ENCODE results near the gene P2RX1.

P2RX1 gene

DNA sequence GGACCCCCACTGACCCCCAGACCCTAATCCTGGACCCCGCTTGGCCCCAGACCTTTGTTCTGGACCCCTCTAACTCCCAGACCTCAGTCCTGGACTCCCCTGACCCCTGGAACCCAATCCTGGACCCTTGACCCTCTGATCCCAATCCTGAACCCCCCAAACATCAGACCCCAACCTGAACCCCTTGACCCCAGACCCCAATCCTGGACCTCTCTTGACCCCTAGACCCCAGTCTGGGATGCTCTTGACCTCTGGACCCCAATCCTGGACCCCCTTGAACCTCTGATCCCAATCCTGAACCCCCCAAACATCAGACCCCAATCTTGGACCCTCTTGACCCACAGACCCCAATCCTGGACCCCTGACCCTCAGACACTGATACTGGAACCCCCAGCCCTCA lies 13.5 kb upstream of the P2RX1 start:
- TF ChIP-seq, protein P1, sequence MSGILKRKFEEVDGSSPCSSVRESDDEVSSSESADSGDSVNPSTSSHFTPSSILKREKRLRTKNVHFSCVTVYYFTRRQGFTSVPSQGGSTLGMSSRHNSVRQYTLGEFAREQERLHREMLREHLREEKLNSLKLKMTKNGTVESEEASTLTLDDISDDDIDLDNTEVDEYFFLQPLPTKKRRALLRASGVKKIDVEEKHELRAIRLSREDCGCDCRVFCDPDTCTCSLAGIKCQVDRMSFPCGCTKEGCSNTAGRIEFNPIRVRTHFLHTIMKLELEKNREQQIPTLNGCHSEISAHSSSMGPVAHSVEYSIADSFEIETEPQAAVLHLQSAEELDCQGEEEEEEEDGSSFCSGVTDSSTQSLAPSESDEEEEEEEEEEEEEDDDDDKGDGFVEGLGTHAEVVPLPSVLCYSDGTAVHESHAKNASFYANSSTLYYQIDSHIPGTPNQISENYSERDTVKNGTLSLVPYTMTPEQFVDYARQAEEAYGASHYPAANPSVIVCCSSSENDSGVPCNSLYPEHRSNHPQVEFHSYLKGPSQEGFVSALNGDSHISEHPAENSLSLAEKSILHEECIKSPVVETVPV (CRISPR knock-in tag; IDR thresholded peaks at IDR 0.05), result no peak
- TF ChIP-seq, protein P2, sequence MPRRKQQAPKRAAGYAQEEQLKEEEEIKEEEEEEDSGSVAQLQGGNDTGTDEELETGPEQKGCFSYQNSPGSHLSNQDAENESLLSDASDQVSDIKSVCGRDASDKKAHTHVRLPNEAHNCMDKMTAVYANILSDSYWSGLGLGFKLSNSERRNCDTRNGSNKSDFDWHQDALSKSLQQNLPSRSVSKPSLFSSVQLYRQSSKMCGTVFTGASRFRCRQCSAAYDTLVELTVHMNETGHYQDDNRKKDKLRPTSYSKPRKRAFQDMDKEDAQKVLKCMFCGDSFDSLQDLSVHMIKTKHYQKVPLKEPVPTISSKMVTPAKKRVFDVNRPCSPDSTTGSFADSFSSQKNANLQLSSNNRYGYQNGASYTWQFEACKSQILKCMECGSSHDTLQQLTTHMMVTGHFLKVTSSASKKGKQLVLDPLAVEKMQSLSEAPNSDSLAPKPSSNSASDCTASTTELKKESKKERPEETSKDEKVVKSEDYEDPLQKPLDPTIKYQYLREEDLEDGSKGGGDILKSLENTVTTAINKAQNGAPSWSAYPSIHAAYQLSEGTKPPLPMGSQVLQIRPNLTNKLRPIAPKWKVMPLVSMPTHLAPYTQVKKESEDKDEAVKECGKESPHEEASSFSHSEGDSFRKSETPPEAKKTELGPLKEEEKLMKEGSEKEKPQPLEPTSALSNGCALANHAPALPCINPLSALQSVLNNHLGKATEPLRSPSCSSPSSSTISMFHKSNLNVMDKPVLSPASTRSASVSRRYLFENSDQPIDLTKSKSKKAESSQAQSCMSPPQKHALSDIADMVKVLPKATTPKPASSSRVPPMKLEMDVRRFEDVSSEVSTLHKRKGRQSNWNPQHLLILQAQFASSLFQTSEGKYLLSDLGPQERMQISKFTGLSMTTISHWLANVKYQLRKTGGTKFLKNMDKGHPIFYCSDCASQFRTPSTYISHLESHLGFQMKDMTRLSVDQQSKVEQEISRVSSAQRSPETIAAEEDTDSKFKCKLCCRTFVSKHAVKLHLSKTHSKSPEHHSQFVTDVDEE (CRISPR knock-in tag; IDR thresholded peaks at IDR 0.05), result no peak
- TF ChIP-seq GLIS3 (CRISPR knock-in tag; IDR thresholded peaks at IDR 0.05) (no peak), ISL1 (CRISPR knock-in tag; IDR thresholded peaks at IDR 0.05) (no peak), ARNTL (CRISPR knock-in tag; IDR thresholded peaks at IDR 0.05; ENCODE audit: borderline replicate concordance, low read depth) (no peak), SNAI2 (CRISPR knock-in tag; IDR thresholded peaks at IDR 0.05) (no peak), CSDC2 (CRISPR knock-in tag; IDR thresholded peaks at IDR 0.05) (no peak), BACH2 (CRISPR knock-in tag; IDR thresholded peaks at IDR 0.05; ENCODE audit: borderline replicate concordance) (no peak), ZNF70 (CRISPR knock-in tag; IDR thresholded peaks at IDR 0.05) (no peak), ZNF8 (CRISPR knock-in tag; IDR thresholded peaks at IDR 0.05) (no peak), ZNF565 (CRISPR knock-in tag; conservative IDR thresholded peaks at IDR 0.05; ENCODE audit: low read depth) (no peak)
- TF ChIP-seq, protein P3, sequence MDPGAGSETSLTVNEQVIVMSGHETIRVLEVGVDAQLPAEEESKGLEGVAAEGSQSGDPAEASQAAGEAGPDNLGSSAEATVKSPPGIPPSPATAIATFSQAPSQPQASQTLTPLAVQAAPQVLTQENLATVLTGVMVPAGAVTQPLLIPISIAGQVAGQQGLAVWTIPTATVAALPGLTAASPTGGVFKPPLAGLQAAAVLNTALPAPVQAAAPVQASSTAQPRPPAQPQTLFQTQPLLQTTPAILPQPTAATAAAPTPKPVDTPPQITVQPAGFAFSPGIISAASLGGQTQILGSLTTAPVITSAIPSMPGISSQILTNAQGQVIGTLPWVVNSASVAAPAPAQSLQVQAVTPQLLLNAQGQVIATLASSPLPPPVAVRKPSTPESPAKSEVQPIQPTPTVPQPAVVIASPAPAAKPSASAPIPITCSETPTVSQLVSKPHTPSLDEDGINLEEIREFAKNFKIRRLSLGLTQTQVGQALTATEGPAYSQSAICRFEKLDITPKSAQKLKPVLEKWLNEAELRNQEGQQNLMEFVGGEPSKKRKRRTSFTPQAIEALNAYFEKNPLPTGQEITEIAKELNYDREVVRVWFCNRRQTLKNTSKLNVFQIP (CRISPR knock-in tag; IDR thresholded peaks at IDR 0.05; ENCODE audit: borderline replicate concordance, low read depth), result no peak
- TF ChIP-seq, protein P4, sequence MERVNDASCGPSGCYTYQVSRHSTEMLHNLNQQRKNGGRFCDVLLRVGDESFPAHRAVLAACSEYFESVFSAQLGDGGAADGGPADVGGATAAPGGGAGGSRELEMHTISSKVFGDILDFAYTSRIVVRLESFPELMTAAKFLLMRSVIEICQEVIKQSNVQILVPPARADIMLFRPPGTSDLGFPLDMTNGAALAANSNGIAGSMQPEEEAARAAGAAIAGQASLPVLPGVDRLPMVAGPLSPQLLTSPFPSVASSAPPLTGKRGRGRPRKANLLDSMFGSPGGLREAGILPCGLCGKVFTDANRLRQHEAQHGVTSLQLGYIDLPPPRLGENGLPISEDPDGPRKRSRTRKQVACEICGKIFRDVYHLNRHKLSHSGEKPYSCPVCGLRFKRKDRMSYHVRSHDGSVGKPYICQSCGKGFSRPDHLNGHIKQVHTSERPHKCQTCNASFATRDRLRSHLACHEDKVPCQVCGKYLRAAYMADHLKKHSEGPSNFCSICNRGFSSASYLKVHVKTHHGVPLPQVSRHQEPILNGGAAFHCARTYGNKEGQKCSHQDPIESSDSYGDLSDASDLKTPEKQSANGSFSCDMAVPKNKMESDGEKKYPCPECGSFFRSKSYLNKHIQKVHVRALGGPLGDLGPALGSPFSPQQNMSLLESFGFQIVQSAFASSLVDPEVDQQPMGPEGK (CRISPR knock-in tag; IDR thresholded peaks at IDR 0.05; ENCODE audit: borderline replicate concordance), result no peak
- ATAC-seq, result no peak

DNA sequence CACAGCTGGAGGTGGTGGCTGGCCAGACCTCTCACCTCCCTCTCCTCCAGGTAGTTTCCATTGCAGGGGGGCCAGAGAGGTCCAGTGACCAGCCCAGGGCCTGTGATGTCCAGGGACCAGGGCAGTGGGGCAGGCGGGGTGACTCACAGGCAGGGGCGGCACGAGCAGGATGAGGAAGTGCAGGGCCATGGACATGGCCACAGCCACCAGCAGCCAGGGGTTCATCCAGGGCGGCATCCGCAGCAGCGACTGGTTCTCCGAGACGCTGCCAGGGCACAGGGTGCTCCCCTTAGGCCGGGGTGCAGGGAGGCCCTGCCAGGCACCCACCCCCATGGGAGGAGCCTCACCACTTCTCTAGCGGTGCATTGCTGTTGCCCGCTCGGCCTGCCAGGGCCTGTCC lies 12.9 kb upstream of the P2RX1 start:
- TF ChIP-seq GLIS3 (CRISPR knock-in tag; IDR thresholded peaks at IDR 0.05), result no peak
- TF ChIP-seq ZFP3 (CRISPR knock-in tag; IDR thresholded peaks at IDR 0.05), result no peak
- no peak for TF ChIP-seq ZNF565 (CRISPR knock-in tag; conservative IDR thresholded peaks at IDR 0.05; ENCODE audit: low read depth)
- no peak for TF ChIP-seq ZNF8 (CRISPR knock-in tag; IDR thresholded peaks at IDR 0.05)
- TF ChIP-seq SNAI2 (CRISPR knock-in tag; IDR thresholded peaks at IDR 0.05), result no peak
- TF ChIP-seq, protein P4 (CRISPR knock-in tag; IDR thresholded peaks at IDR 0.05; ENCODE audit: borderline replicate concordance), result no peak
- no peak for TF ChIP-seq CSDC2 (CRISPR knock-in tag; IDR thresholded peaks at IDR 0.05)
- TF ChIP-seq BACH2 (CRISPR knock-in tag; IDR thresholded peaks at IDR 0.05; ENCODE audit: borderline replicate concordance), result no peak
- no peak for TF ChIP-seq ISL1 (CRISPR knock-in tag; IDR thresholded peaks at IDR 0.05)
- TF ChIP-seq TOX (CRISPR knock-in tag; IDR thresholded peaks at IDR 0.05; ENCODE audit: borderline replicate concordance), result no peak
- TF ChIP-seq, protein P3 (CRISPR knock-in tag; IDR thresholded peaks at IDR 0.05; ENCODE audit: borderline replicate concordance, low read depth), result no peak
- TF ChIP-seq PPARA (CRISPR knock-in tag; IDR thresholded peaks at IDR 0.05; ENCODE audit: borderline replicate concordance), result no peak
- TF ChIP-seq RARB (CRISPR knock-in tag; IDR thresholded peaks at IDR 0.05), result no peak
- TF ChIP-seq ZC3H10 (CRISPR knock-in tag; IDR thresholded peaks at IDR 0.05), result no peak
- ATAC-seq, result no peak

Data from SK-N-SH treated with all-trans-retinoic acid at 6 μM for 48 hours (cell line).